ENCODE data around the gene KDM3A. TPM values are rescaled to one million over a fixed set of nuclear protein-coding genes. Genes with fewer than 3 reads are reported as not detected.
"Not testable (repeated sequence)": the region's sequence is repeated elsewhere in the genome, so short reads cannot be mapped to it uniquely, and the experiment has no call there.

KDM3A gene
- total RNA-seq, 1 donor from 2014 or later = 31.7 TPM

DNA sequence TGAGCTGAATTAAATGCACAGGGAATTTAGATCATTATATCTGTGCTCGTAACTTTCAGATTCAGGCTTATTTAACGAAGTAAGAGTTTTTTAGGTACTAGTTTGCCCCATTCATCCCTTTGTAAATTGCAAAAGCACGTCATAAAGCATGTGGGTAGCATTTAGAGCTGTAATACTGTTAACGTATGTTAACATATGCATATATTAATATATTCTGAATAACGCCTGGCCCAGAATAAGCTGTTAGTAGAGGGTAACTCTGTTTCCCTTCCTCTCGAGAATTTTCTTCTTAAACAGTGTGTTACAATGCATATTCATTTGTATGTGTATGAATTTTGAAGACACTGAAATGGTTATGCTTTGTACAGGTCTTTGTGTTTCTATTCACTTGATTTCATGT lies 30.5 kb downstream of the KDM3A start:
- no peak for DNase-seq (ENCODE audit: extremely low read depth, low read depth, low spot score)

DNA sequence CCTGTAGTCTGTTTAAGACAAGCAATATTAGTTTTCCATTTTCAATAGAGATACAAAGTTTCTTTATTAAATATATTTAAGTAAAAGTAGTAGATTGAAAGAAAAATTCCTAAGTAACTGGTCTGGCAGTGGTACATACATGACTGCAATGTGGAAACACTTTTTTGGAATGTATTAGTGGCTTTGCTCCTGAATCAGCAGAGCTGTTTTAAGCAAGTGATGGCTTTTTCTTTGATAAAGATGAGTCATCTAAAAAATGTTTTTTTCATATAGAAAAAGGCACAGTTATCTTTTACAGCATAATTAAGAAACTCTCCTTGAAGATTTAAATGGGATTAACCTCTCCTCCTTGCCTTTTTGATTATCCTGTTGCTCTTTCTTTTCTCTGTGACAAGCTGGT lies 34.9 kb downstream of the KDM3A start:
- DNase-seq (ENCODE audit: extremely low read depth, low read depth, low spot score) = no peak

DNA sequence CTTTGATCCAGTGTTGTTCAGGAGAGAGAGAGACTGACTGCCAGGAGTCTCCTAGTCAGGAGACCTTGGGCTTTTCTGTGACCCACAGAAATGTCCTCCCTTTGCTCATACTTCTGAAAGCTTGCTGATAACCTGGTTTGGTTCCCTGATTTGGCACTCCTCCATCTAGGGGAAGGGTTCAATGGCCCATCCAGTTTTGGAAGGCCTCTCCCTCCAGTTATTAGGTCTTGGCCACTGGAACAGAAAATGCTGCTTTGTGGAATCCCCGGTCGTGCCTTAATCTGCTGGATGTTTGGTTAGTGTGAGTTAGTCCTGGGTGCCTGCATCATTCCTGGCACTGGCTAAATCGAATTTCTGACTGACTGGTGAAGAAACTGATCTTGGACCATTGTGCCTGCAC lies 35.7 kb downstream of the KDM3A start:
- no peak for DNase-seq (ENCODE audit: extremely low read depth, low read depth, low spot score)

DNA sequence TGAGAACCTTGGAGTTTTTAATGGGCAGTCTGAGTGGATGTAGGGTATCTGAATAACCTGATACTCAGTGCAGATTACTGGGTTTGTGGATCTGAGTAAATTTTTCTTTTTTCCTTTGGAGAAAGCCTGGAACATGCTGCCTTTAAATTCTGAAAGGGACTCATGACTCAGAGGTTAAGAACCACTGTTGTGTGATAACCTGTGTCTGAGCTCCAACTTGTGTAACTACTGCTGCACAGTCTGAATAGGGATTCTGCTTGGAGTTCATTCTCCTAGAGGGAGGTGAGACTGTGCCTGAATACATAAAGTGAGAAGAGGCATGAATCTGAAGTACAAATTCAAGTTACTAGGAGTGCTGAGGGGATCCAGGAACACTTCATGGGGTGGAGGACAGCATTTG lies 36.2 kb downstream of the KDM3A start:
- no peak for DNase-seq (ENCODE audit: extremely low read depth, low read depth, low spot score)

DNA sequence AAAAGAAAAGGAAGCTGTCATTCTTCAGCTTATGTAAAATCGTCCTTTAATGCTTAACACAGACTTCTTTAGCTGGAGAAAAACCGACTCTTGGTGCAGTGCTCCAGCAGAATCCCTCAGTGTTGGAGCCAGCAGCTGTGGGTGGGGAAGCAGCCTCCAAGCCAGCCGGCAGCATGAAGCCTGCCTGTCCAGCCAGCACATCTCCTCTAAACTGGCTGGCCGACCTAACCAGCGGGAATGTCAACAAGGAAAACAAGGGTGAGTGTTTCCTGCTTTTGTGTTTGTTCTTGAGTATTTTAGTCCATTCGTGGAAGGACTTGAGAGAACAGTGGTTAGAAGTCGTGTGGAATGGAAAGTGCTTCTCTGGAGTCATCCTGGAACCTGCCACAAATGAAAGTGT lies 38.9 kb downstream of the KDM3A start:
- DNase-seq (ENCODE audit: extremely low read depth, low read depth, low spot score) = no peak

DNA sequence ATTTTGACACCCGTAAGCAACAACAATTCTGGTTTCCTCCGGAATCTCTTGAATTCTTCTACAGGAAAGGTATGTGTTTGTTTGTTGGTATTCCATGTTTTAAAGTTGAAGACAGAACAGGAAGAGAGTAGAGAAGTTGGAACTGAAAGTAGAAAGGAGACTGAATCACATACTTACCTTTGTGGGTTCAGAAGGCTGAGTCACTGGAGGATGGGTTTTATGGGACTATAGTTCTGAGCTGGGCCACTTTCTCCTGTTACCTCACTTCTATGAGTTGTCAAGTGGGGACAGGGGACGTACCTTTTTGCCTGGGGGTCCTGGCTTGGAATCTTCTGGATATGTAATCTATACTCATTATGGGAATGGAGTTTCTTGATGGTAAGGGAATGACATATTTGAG lies 40.9 kb downstream of the KDM3A start:
- DNase-seq (ENCODE audit: extremely low read depth, low read depth, low spot score) = no peak

DNA sequence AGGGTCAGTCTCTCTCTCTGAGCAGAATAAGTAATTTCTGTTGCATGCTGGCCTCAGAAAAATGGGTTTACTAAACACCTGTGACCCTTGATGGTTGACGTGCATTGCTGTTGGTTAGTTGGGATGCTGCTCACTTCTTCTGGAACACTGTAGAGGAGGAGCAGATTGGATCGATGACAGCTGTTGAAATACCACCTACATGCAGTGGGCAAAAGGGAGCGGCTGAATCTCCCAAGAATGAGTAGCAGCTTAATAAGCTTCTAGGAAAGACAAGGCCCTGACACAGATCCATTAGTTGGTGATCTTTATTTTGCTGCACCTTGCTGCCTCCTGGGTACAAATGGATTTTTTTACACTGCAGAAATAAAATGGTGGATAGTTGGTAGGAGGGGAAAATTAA lies 43.2 kb downstream of the KDM3A start:
- no peak for DNase-seq (ENCODE audit: extremely low read depth, low read depth, low spot score)

DNA sequence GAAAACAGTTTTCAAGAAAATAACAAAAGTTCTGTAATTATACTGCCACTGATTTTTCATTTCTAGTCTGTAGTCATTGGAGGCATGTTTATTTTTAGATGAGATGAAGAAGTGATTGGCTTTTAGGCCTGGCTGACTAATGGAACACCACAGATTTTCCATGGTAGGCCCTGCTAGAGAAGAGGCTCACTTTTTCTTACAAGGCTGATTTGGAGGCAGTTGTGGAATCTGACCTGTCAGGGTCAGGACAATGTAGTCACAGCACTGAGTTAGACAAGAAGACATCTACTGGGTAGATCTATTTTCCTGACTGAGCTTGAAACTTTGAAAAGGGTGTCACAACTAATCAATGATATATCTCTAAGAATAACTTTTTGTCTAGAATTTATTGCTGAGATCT lies 43.9 kb downstream of the KDM3A start:
- DNase-seq (ENCODE audit: extremely low read depth, low read depth, low spot score) = no peak

DNA sequence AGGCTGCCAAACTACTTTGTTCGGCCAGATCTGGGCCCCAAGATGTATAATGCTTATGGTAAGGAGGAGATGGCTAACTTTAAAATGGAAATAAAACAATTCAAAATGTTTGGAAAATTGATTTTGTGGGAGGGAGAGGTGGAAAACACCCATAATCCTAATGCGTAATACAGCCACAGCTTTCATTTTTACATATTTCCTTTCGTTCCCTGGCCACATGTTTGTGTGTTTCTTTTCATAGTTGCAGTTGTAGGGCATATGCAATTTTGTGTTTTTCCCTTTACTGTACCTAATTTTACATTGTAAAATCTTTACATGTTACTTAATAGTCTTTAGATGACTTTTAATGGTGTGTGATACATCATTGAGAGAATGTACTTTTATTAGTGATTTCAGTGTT lies 44.6 kb downstream of the KDM3A start:
- no peak for DNase-seq (ENCODE audit: extremely low read depth, low read depth, low spot score)

DNA sequence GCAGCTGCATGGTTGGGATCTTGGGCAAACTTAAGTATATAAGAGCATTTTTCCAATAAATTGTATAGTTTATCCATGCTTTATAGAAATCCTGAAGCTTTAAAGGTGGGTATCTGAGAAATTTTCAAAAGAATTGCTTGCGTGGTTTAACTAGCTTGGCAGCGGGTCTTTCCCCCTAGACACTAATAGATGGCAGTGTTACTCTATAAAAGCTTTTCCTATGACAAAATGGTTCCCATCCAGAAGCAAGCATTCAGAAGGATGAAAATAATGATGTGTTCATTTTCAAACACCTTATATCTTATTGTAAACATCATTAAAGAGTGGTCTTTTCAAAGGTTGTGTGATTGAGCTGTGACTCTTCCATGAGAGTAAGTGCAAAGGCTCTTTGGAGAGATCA lies 45.9 kb downstream of the KDM3A start:
- DNase-seq (ENCODE audit: extremely low read depth, low read depth, low spot score) = no peak

DNA sequence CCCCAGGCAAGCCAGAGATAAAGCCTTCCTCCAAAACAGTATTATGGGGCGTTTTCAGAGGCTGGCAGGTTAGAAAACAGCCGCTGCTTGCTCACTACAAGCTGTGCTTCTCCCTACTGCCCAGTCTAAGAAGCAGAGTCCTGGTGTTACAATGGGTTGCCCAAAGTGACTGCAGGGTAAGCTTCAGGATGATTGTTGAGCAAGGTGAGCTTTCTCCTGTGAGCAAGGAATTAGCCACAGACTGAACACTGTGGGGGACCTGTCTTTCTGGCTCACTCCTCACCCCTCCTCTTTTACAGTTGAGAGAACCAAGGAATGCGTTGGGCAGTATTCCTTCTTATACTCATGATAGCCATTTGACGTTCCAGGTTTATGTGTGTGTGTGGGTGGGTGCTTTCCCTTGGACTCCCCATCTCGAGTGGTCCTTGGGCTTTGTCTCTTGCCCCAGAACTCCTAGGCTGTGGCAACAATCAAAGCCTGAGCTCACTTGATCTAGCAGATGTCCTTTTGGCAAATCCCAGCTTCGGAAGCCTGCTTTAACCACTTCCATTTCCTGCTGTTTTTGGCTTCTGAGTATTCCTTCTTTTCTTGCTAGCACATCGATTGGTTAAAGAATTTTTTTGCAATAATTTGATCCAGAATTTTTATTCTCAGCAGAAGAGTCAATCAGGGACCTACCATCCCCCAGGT lies 47.5 kb downstream of the KDM3A start:
- DNase-seq (ENCODE audit: extremely low read depth, low read depth, low spot score) = no peak

DNA sequence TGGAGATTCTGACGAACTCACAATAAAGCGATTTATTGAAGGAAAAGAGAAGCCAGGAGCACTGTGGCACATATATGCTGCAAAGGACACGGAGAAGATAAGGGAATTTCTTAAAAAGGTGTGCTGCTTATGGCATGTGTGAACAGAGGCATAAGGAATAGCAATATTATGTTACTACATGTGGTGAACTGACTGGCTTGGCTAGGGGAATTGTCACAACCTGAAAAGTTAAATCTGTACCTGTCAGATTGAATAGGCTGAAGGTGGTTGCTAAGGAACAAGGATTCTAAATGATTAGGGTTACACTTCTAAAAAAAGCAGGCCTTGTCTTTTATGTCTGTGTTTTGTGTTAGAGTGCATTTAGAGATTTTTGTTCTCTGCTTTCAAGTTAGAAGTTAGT lies 48.4 kb downstream of the KDM3A start:
- no peak for DNase-seq (ENCODE audit: extremely low read depth, low read depth, low spot score)

DNA sequence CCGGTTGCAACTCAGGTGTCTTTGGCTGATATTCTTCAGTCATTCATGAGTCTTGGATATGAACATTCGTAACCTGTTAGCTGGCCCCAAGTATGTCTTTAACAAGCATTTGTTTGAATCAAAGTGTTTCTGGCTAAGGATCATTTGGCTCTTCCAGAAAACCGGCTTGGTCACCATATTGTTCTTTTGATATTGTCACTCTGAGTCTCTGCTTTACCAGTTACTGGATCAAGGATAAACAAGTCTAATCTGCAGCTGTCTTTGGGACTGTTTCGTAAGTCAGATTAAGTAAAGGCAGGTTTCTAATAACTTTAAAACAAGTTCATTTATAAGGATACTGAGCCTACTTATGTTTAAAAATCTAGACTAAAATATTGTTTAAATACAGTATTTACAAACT lies 49.1 kb downstream of the KDM3A start:
- DNase-seq (ENCODE audit: extremely low read depth, low read depth, low spot score) = no peak

DNA sequence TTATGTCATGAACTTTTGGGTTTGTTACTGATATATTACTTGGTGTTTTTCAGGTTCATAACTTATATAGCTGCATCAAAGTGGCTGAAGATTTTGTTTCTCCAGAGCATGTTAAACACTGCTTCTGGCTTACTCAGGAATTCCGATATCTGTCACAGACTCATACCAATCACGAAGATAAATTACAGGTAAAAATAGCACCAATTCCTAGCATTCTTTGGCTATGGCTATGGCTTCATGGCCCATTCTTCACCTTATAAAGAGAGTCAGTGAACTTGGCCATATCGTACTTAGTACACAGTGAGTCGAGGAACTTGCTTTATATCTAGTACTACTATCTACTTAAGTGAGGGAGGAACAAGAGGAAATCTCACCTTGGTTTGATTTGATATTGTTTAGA lies 49.9 kb downstream of the KDM3A start:
- DNase-seq (ENCODE audit: extremely low read depth, low read depth, low spot score) = no peak

DNA sequence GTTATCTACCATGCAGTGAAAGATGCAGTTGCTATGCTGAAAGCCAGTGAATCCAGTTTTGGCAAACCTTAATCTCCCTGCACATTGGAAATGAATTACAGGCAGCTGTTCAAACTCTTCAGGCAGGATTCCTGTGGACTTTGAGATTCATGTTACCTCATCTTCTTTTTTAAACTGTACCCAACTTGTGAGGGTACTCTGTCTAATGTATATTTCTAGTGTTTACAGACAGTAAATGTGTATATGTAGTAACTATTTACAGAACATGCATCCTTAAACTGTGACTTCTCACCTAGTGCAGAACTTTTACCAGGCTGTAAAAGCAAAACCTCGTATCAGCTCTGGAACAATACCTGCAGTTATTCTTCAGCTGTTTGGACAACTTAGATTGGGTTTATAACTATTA lies 50.9 kb downstream of the KDM3A start:
- no peak for DNase-seq (ENCODE audit: extremely low read depth, low read depth, low spot score)

DNA sequence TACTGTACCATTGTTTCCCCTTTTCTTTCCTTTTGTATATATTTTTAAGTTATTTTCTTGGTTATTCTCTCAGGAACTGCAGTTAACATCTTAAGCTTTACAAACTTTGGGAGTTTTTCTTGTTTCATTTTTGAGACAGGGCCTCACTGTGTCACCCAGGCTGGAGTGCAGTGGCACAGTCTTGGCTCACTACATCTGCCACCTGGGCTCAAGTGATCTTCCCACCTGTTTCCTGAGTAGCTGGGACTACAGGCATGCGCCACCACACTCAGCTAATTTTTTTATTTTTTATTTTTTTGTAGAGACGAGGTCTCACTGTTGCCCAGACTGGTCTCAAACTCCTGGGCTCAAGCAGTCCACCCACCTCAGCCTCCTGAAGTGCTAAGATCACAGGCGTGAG lies 55.2 kb downstream of the KDM3A start:
- not testable (repeated sequence) for DNase-seq (ENCODE audit: extremely low read depth, low read depth, low spot score)

DNA sequence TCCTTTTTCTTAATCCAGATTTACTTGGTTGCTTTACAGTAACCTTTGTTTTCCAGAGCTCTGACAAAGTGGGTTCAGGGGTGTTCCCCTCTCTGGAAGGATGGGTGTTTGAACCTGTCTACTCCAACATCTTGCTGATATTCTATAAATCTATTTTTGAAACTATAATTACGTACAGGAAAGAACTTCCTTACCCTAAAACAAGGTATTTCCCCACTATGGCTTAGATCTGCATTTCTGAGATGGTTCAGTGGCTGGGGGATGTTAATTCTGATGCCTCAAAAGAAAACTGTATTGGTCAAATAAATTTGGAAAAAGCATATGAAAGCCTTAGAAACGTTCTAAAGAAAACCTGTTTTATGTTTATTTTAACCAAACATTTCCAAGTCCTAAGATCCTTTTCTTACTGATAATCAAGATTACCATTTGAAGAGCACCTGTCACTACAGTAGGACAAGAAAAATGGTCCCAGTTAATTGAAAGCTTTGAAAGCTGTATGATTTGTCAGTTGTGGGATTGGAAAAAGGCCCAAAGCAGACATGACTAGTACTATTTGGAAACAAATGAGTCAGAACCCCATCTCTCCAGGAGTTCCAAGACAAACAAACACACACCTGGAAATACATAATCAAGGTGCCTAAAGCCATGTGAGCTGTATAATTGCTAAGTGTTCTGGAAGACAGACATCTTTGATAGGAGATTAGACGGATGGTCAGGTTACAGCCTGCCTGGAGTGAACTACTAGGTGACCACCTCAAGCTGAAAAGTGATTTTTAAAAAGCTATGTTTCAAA lies 57.5 kb downstream of the KDM3A start:
- no peak for DNase-seq (ENCODE audit: extremely low read depth, low read depth, low spot score)

DNA sequence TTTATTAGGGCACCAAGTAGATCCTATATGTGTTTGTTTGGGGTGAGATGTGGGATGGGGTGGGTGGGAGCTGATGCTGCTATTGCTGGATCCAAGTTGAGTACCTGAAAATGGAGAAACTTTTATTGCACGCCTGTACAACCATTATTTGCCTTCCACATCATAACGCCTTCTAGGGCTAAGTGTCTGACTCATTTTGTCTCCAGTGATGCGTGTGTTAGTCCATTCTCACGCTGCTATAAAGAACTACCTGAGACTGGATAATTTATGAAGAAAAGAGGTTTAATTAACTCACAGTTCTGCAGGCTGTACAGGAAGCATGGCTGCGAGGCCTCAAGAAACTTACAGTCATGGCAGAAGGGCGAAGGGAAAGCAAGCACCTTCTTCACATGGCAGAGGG lies 58.2 kb downstream of the KDM3A start:
- DNase-seq (ENCODE audit: extremely low read depth, low read depth, low spot score) = no peak

DNA sequence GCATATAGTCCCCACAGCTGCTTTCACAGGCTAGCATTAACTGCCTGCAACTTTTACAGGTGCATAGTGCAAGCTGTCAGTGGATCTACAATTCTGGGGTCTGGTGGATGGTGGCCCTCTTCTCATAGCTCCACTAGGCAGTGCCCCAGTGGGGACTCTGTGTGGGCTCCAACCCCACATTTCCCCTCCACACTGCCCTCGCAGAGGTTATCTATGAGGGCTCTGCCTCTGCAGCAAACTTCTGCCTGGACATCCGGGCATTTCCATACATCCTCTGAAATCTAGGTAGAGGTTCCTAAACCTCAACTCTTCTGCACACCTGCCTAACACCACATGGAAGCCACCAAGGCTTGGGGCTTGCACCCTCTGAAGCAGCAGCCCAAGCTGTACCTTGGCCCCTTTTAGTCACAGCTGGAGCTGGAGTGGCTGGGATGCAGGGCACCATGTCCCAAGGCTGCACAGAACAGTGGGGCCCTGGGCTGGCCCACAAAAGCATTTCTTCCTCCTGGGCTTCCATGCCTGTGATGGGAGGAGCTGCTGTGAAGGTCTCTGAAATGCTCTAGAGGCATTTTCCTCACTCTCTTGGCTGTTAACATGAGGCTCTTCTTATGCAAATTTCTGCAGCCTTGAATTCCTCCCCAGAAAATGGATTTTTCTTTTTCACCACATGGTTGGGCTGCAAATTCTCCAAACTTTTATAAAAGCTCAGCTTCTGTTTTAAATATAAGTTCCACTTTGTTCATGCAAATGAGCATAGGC lies 59.3 kb downstream of the KDM3A start:
- no peak for DNase-seq (ENCODE audit: extremely low read depth, low read depth, low spot score)

DNA sequence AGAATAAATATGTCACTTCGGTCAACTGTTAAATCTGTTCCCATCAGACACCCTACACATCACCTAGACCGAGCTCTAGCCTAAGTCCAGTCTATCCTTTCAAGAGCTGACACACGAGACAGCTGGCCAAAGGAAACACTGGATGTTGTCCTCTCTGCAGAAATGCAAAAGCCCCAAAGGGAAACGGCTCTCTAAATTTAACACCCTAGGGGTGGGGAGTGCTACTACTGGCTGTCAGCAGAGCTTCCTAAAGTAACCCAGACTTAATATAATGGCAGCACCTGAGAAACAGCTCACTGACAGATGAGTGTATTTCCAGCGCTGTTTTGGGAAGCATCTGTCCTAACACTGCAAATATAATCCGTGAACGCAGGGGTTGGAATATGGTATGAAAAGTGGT lies 66.4 kb downstream of the KDM3A start:
- no peak for DNase-seq (ENCODE audit: extremely low read depth, low read depth, low spot score)

DNA sequence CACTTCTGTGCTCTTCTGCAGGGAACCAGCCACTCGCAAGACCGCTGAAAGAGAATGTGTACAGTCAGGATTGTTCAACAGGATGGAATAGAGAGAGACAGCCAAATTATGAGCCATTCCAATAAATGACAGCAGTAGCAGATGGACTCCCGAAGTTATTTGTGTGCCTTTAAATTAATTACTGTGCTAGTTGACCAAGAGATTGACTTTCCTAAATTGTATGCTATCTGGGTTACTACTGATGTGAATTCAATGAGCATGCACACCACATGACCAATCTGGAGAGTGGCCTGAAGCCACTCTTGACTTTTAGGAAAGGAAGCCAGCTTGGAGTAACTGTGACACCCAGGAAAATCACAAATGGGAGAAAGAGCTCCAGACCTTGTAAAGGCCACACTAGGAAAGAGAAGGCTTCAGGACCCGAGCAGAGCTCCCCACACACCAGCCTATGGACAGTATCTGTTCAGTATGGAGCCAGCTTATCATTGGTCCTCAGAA lies 69.3 kb downstream of the KDM3A start:
- no peak for DNase-seq (ENCODE audit: extremely low read depth, low read depth, low spot score)

DNA sequence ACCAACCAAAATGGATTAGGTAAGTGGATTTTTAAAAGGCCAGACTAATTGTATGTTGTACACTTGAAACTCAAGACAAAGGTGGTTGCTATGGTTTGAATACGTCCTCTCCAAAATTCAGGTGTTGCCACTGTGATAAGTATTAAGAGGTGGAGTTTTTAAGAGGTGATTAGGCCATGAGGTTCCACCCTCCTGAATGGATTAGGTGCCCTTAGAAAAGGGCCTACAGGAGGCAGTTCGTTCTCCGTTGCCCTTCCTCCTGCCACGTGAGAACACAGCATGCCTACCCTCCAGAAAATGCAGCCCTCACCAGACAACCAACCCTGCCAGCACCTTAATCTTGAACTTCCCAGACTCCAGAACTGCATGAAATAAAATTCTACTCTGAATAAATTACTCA lies 70.9 kb downstream of the KDM3A start:
- no peak for DNase-seq (ENCODE audit: extremely low read depth, low read depth, low spot score)
